SIG-M5 treated with dmso at 0.1 percent for 504 hours (cell line): ENCODE results near the gene PIK3R6.
A peak's percentile ranks its signal among the peaks of the same experiment; 100 is the strongest.
"Not testable (repeated sequence)": the region's sequence is repeated elsewhere in the genome, so short reads cannot be mapped to it uniquely, and the experiment has no call there.

Experiments used
- DNase-seq: peaks from one replicate; lab custom pipeline; 2025; ENCODE audit not compliant: unreplicated experiment; lab: John Stamatoyannopoulos, UW

PIK3R6 gene

GRCh38 chr17:8829036-8829941 is 38.2 kb downstream of the PIK3R6 start:
- DNase-seq: no peak

- DNase-seq: no peak
Observed at GRCh38 chr17:8828517-8828875, 39.0 kb downstream of the PIK3R6 start.

GRCh38 chr17:8826808-8827435 is 40.6 kb downstream of the PIK3R6 start:
- no peak for DNase-seq

GRCh38 chr17:8825802-8826201 is 41.7 kb downstream of the PIK3R6 start:
- DNase-seq: no peak

GRCh38 chr17:8823279-8823678 is 44.2 kb downstream of the PIK3R6 start:
- DNase-seq: no peak

GRCh38 chr17:8822401-8823035 is 45.0 kb downstream of the PIK3R6 start:
- no peak for DNase-seq

- DNase-seq: no peak
Observed at GRCh38 chr17:8821446-8822105, 45.9 kb downstream of the PIK3R6 start.

GRCh38 chr17:8820311-8821010 is 47.0 kb downstream of the PIK3R6 start:
- no peak for DNase-seq

GRCh38 chr17:8818654-8819330 is 48.7 kb downstream of the PIK3R6 start:
- DNase-seq: no peak

GRCh38 chr17:8818047-8818446 is 49.4 kb downstream of the PIK3R6 start:
- DNase-seq: no peak

- peak; percentile 80 for DNase-seq
Observed at GRCh38 chr17:8806926-8807550, 60.4 kb downstream of the PIK3R6 start.

GRCh38 chr17:8806253-8806925 is 61.1 kb downstream of the PIK3R6 start:
- no peak for DNase-seq

GRCh38 chr17:8805396-8805795 is 62.1 kb downstream of the PIK3R6 start:
- DNase-seq: not testable (repeated sequence)

GRCh38 chr17:8803531-8804420 is 63.7 kb downstream of the PIK3R6 start:
- peak; percentile 11 for DNase-seq

GRCh38 chr17:8801135-8801840 is 66.2 kb downstream of the PIK3R6 start:
- DNase-seq: no peak

GRCh38 chr17:8800656-8801055 is 66.8 kb downstream of the PIK3R6 start:
- DNase-seq: no peak

GRCh38 chr17:8799570-8800212 is 67.8 kb downstream of the PIK3R6 start:
- no peak for DNase-seq
